Measurements from ENCODE around the gene SF3B2. TPM values are rescaled to one million over a fixed set of nuclear protein-coding genes. Genes with fewer than 3 reads are reported as not detected.
A peak's percentile ranks its signal among the peaks of the same experiment; 100 is the strongest.
"Not testable (repeated sequence)": the region's sequence is repeated elsewhere in the genome, so short reads cannot be mapped to it uniquely, and the experiment has no call there.

Gene SF3B2
- total RNA-seq, 2 donors from 2014 or later = 142 TPM

GRCh38 chr11:66020212-66020611 is 32.0 kb upstream of the SF3B2 start:
- ATAC-seq (ENCODE audit: insufficient number of reproducible peaks, low FRiP score, low read depth) = no peak

GRCh38 chr11:66020618-66021357 is 31.4 kb upstream of the SF3B2 start:
- H3K4me1 ChIP-seq (ENCODE audit: control insufficient read depth in 1 of 2, low read depth in 2 of 2) = peaks cover 27 to 38% of the 10 kb centered on the region in 2 donors
- H3K27ac ChIP-seq = peak overlapping the region; percentile 60 to 82
- peak overlapping the region; percentile 27 for H3K4me3 ChIP-seq
- H3K36me3 ChIP-seq = no peaks in the 10 kb centered on the region
- no peaks in the 10 kb centered on the region for H3K9me3 ChIP-seq
- DNase-seq (ENCODE audit: low spot score) = no peak
- H3K27me3 ChIP-seq (replicated peaks; ENCODE audit: insufficient read depth) = no peaks in the 10 kb centered on the region
- no peak for TF ChIP-seq CTCF (IDR thresholded peaks at IDR 0.05)
- ATAC-seq (ENCODE audit: insufficient number of reproducible peaks, low FRiP score, low read depth) = no peak

More at GRCh38 chr11:66020212-66020611, 32.0 kb upstream of the SF3B2 start:
- Histone ChIP-seq H3K27me3 (replicated peaks; ENCODE audit: insufficient read depth) (no peaks in the 10 kb centered on the region), H3K27ac (peak overlapping the region in 1 of 2 donors; percentile 82), H3K4me3 (no peak overlapping the region), H3K4me1 (ENCODE audit: control insufficient read depth in 1 of 2, low read depth in 2 of 2) (peaks cover 30 to 44% of the 10 kb centered on the region in 2 donors), H3K9me3 (no peaks in the 10 kb centered on the region), H3K36me3 (no peaks in the 10 kb centered on the region)
- TF ChIP-seq CTCF (IDR thresholded peaks at IDR 0.05) = no peak
- DNase-seq (ENCODE audit: low spot score) = no peak

- no peaks in the 10 kb centered on the region for H3K9me3 ChIP-seq
- no peaks in the 10 kb centered on the region for H3K36me3 ChIP-seq
- ATAC-seq (ENCODE audit: insufficient number of reproducible peaks, low FRiP score, low read depth) = no peak
- TF ChIP-seq CTCF (IDR thresholded peaks at IDR 0.05) = peak; percentile 99
- no peaks in the 10 kb centered on the region for H3K27me3 ChIP-seq (replicated peaks; ENCODE audit: insufficient read depth)
- peaks cover 15 to 27% of the 10 kb centered on the region in 2 donors for H3K4me1 ChIP-seq (ENCODE audit: control insufficient read depth in 1 of 2, low read depth in 2 of 2)
- H3K4me3 ChIP-seq = peak overlapping the region; percentile 61
- DNase-seq (ENCODE audit: low spot score) = no peak
- peak overlapping the region in 1 of 2 donors; percentile 82 for H3K27ac ChIP-seq
Observed at GRCh38 chr11:66022401-66023185, 29.6 kb upstream of the SF3B2 start.

GRCh38 chr11:66023186-66023440 is 29.1 kb upstream of the SF3B2 start:
- not testable (repeated sequence) for H3K27ac ChIP-seq; H3K36me3 ChIP-seq; ATAC-seq (ENCODE audit: insufficient number of reproducible peaks, low FRiP score, low read depth); H3K9me3 ChIP-seq; H3K27me3 ChIP-seq (replicated peaks; ENCODE audit: insufficient read depth); H3K4me3 ChIP-seq; DNase-seq (ENCODE audit: low spot score)
- peaks cover 15 to 27% of the 10 kb centered on the region in 2 donors for H3K4me1 ChIP-seq (ENCODE audit: control insufficient read depth in 1 of 2, low read depth in 2 of 2)

- no peaks in the 10 kb centered on the region for H3K27me3 ChIP-seq (replicated peaks; ENCODE audit: insufficient read depth)
- H3K4me1 ChIP-seq (ENCODE audit: control insufficient read depth in 1 of 2, low read depth in 2 of 2) = peaks cover 9 to 20% of the 10 kb centered on the region in 2 donors
- H3K36me3 ChIP-seq = no peaks in the 10 kb centered on the region
- H3K9me3 ChIP-seq = no peaks in the 10 kb centered on the region
- ATAC-seq (ENCODE audit: insufficient number of reproducible peaks, low FRiP score, low read depth) = no peak
- DNase-seq (ENCODE audit: low spot score) = no peak
- no peak within 1 kb of the TSS for H3K27ac ChIP-seq
- no peak within 1 kb of the TSS for H3K4me3 ChIP-seq
- TF ChIP-seq CTCF (IDR thresholded peaks at IDR 0.05) = no peak
Observed at GRCh38 chr11:66026017-66026529, 26.1 kb upstream of the SF3B2 start, which contains the start of gene CATSPER1. Gene CATSPER1 (minus strand): TSS chr11:66026479. CDS start chr11:66026379, 100 bp downstream.
